ENCODE results near the gene DNAJC3. TPM values are rescaled to one million over a fixed set of nuclear protein-coding genes. Genes with fewer than 3 reads are reported as not detected.

The DNAJC3 gene, protein sequence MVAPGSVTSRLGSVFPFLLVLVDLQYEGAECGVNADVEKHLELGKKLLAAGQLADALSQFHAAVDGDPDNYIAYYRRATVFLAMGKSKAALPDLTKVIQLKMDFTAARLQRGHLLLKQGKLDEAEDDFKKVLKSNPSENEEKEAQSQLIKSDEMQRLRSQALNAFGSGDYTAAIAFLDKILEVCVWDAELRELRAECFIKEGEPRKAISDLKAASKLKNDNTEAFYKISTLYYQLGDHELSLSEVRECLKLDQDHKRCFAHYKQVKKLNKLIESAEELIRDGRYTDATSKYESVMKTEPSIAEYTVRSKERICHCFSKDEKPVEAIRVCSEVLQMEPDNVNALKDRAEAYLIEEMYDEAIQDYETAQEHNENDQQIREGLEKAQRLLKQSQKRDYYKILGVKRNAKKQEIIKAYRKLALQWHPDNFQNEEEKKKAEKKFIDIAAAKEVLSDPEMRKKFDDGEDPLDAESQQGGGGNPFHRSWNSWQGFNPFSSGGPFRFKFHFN
- 10 to 100 TPM; 12.8 to 16.1 TPM for total RNA-seq

GRCh38 chr13:95676762-95677563 lies at the start of gene DNAJC3:
TSS of gene DNAJC3 (plus strand) at chr13:95677139. CDS start at chr13:95677256, 117 bp downstream.
- peak; percentile 95 to 99 for DNase-seq (ENCODE audit: low spot score in 2 of 2)
- Mint-ChIP-seq H3K36me3 (peaks cover 35 to 37% of the 10 kb centered on the region in 2 donors), H3K9me3 (peaks cover 3 to 4% of the 10 kb centered on the region in 2 donors), H3K27ac (peak within 1 kb of the TSS; percentile 95 to 97)
- peak; percentile 95 to 96 for ATAC-seq

DNA sequence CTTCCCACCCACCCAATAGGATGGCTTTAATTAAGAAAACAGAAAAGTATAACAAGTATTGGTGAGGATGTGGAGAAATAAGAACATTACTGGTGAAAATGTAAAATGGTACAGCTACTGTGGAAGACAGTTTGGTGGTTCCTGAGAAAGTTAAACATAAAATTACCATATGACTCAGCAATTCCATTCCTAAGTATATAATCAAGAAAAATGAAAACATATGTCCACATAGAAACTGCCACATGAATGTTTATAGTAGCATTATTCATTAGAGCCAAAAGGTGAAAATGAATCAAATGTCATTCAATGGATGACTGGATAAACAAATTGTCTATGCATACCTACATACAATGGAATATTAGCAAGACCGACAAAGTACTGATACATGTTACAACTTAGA lies 49.3 kb upstream of the DNAJC3 start:
- no peaks in the 10 kb centered on the region for H3K9me3 Mint-ChIP-seq
- H3K27ac Mint-ChIP-seq, result no peak overlapping the region
- ATAC-seq (no peak), DNase-seq (ENCODE audit: low spot score in 2 of 2) (no peak)
- H3K36me3 Mint-ChIP-seq, result no peaks in the 10 kb centered on the region

- no peaks in the 10 kb centered on the region for H3K36me3 Mint-ChIP-seq
- no peak for DNase-seq (ENCODE audit: low spot score in 2 of 2)
- no peak overlapping the region for H3K27ac Mint-ChIP-seq
- no peaks in the 10 kb centered on the region for H3K9me3 Mint-ChIP-seq
- ATAC-seq, result no peak
Measured at GRCh38 chr13:95628488-95628887, 48.5 kb upstream of the DNAJC3 start.

GRCh38 chr13:95629071-95629470 lies 47.9 kb upstream of the DNAJC3 start:
- no peaks in the 10 kb centered on the region for H3K36me3 Mint-ChIP-seq
- no peak for ATAC-seq
- DNase-seq (ENCODE audit: low spot score in 2 of 2), result no peak
- H3K27ac Mint-ChIP-seq, result no peak overlapping the region
- H3K9me3 Mint-ChIP-seq, result no peaks in the 10 kb centered on the region

- Mint-ChIP-seq H3K9me3 (no peaks in the 10 kb centered on the region), H3K27ac (no peak overlapping the region), H3K36me3 (no peaks in the 10 kb centered on the region)
- DNase-seq (ENCODE audit: low spot score in 2 of 2) (no peak), ATAC-seq (no peak)
Measured at GRCh38 chr13:95630593-95630992, 46.3 kb upstream of the DNAJC3 start.

GRCh38 chr13:95636853-95637252 lies 40.1 kb upstream of the DNAJC3 start:
- no peaks in the 10 kb centered on the region for H3K36me3 Mint-ChIP-seq
- H3K27ac Mint-ChIP-seq, result peak overlapping the region in 1 of 2 donors; percentile 6
- DNase-seq (ENCODE audit: low spot score in 2 of 2) (peak in 1 of 2 donors; percentile 16), ATAC-seq (peak; percentile 45 to 89)
- H3K9me3 Mint-ChIP-seq, result no peaks in the 10 kb centered on the region

DNA sequence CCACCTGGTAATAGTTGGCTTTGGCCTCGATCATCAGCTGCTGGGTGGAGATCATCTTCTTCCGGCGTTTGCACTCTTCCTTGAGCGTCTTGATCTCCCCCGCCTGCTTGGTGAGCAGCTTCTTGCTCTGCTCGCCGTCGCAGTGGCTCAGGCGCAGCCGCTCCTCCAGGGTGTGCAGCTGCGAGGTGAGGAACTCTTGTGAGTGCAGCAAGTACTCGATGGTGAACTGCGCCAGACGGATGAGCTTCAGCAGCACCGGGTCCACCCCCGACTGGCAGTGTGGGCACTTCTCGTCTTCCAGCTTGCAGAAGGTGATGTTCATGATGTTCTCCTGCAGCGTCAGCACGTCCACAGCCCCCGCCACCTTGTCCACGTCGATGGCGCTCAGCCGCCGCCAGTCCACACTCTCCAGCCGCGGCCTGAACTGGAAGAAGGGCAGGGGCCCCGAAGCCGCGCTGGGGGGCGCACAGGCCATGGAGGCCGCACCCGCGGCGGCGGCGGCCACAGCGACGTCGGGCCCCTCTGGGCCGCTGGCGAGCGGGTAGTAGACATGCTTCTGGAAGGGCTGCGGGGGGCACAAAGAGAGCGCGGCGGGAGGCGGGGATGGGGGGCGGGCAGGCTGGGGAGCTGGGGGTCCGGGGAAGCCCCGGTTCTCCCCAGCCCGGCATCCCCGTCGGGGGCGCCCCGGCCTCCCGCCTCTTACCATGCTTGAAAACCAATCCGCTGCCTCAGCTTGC lies 35.5 kb upstream of the DNAJC3 start:
- no peak for ATAC-seq
- no peaks in the 10 kb centered on the region for H3K36me3 Mint-ChIP-seq
- no peak overlapping the region for H3K27ac Mint-ChIP-seq
- DNase-seq (ENCODE audit: low spot score in 2 of 2), result no peak
- no peaks in the 10 kb centered on the region for H3K9me3 Mint-ChIP-seq

DNA sequence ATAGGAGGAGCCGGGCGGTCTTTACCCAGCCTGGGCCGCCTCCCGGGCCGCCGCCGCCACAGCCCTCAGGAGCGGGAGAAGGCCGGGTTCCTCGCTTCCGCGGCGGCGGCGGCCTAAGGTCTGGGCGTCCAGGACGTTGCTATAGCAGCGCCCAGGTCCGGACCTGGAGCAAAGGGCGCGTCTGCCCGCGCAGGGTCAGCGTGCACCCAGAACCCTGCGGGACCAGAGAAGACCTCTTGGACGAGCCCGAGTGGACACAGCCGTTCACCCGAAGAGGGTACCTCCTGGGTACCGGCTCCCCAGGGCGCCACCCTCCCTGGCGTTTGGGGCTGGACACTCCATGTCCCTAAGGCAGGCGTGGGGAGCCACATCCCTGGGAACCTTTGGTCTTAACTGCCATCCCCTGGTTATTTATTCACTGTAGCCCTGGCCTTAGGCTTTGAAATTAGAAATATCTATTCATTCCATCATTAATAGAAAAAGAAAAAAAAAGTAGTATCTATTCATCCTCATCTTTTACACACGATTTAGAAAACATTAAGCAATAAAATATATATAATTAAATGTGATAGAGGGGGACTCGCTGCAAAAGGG lies 34.8 kb upstream of the DNAJC3 start:
- no peak for DNase-seq (ENCODE audit: low spot score in 2 of 2)
- no peaks in the 10 kb centered on the region for H3K36me3 Mint-ChIP-seq
- H3K27ac Mint-ChIP-seq, result no peak overlapping the region
- peak in 1 of 2 donors; percentile 45 for ATAC-seq
- no peaks in the 10 kb centered on the region for H3K9me3 Mint-ChIP-seq

- no peak for DNase-seq (ENCODE audit: low spot score in 2 of 2)
- no peak for ATAC-seq
Measured at GRCh38 chr13:95642999-95643398, 33.9 kb upstream of the DNAJC3 start.

GRCh38 chr13:95643571-95643935 lies 33.4 kb upstream of the DNAJC3 start:
- Mint-ChIP-seq H3K9me3 (no peaks in the 10 kb centered on the region), H3K27ac (no peak overlapping the region), H3K36me3 (no peaks in the 10 kb centered on the region)
- DNase-seq (ENCODE audit: low spot score in 2 of 2), result no peak
- no peak for ATAC-seq

More at GRCh38 chr13:95642999-95643398, 33.9 kb upstream of the DNAJC3 start:
- Mint-ChIP-seq H3K9me3 (no peaks in the 10 kb centered on the region), H3K36me3 (no peaks in the 10 kb centered on the region), H3K27ac (no peak overlapping the region)

- Mint-ChIP-seq H3K36me3 (no peaks in the 10 kb centered on the region), H3K27ac (no peak overlapping the region), H3K9me3 (no peaks in the 10 kb centered on the region)
- DNase-seq (ENCODE audit: low spot score in 2 of 2) (no peak), ATAC-seq (peak; percentile 20 to 62)
Measured at GRCh38 chr13:95643936-95644598, 32.9 kb upstream of the DNAJC3 start.

GRCh38 chr13:95644601-95645052 lies 32.3 kb upstream of the DNAJC3 start, which contains the start of gene DZIP1:
TSS of gene DZIP1 (minus strand) at chr13:95644706. CDS start at chr13:95642029, 2,677 bp downstream.
- ATAC-seq, result peak; percentile 34 to 84
- Mint-ChIP-seq H3K27ac (no peak within 1 kb of the TSS), H3K36me3 (no peaks in the 10 kb centered on the region), H3K9me3 (no peaks in the 10 kb centered on the region)
- peak in 1 of 2 donors; percentile 46 for DNase-seq (ENCODE audit: low spot score in 2 of 2)

DNA sequence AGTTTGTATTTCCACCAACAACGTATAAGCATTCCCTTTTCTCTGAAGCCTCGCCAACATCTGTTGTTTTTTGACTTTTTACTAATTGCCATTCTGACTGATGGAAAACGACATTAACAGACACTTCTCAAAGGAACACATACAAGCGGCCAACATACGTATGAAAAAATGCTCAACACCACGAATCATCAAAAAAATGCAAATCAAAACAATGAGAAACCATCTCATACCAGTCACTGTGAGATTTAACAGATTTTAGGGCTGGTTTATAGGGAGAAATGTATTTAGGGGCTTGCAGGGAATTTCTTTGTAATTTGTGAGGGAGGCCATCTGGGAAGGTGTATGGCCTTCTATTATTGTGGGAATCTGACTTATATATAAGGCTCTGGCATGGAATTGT lies 29.6 kb upstream of the DNAJC3 start:
- Mint-ChIP-seq H3K9me3 (no peaks in the 10 kb centered on the region), H3K27ac (no peak overlapping the region), H3K36me3 (no peaks in the 10 kb centered on the region)
- ATAC-seq (no peak), DNase-seq (ENCODE audit: low spot score in 2 of 2) (no peak)

GRCh38 chr13:95650696-95651095 lies 26.2 kb upstream of the DNAJC3 start:
- Mint-ChIP-seq H3K27ac (no peak overlapping the region), H3K36me3 (no peaks in the 10 kb centered on the region), H3K9me3 (no peaks in the 10 kb centered on the region)
- ATAC-seq (no peak), DNase-seq (ENCODE audit: low spot score in 2 of 2) (no peak)

GRCh38 chr13:95652244-95652764 lies 24.6 kb upstream of the DNAJC3 start:
- DNase-seq (ENCODE audit: low spot score in 2 of 2) (no peak), ATAC-seq (no peak)
- Mint-ChIP-seq H3K27ac (no peak overlapping the region), H3K9me3 (no peaks in the 10 kb centered on the region), H3K36me3 (no peaks in the 10 kb centered on the region)

DNA sequence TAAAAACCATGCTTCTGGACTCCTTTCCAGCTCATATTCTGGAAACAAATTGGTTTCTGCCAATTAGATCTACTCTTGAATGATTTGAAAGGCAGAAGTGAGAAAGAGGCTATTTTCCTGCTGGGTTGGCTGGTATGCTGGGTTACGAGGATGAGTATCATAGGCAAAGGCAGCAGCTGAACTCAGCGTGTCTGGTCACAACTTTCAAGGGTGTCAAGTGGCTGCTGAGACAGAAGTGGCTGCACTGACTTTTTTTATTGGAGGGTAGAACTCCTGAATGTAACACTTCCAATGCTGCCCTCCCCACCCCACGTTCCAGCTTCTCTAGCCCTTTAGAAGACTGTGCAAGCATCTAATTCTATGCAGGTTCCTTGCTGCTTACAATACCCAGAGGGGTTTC lies 24.1 kb upstream of the DNAJC3 start:
- ATAC-seq (no peak), DNase-seq (ENCODE audit: low spot score in 2 of 2) (no peak)
- Mint-ChIP-seq H3K27ac (no peak overlapping the region), H3K9me3 (no peaks in the 10 kb centered on the region), H3K36me3 (no peaks in the 10 kb centered on the region)

All from activated naive CD4-positive, alpha-beta T cell treated with anti-CD3 and anti-CD28 coated beads, Interleukin-2, amount 50 U/mL, for 72 hours (primary cell).